KG1 (cell line): Measurements from ENCODE around the gene CCSER2.
"Not testable (repeated sequence)": the region's sequence is repeated elsewhere in the genome, so short reads cannot be mapped to it uniquely, and the experiment has no call there.

Experiments
- DNase-seq: peaks from one replicate; lab custom pipeline; 2025; lab: John Stamatoyannopoulos, UW

The CCSER2 gene

GRCh38 chr10:84521468-84521867, 193.1 kb downstream of the CCSER2 start:
- no peak for DNase-seq

GRCh38 chr10:84522612-84523462, 194.4 kb downstream of the CCSER2 start:
- no peak for DNase-seq

- no peak for DNase-seq
Measured at GRCh38 chr10:84523526-84523925, 195.1 kb downstream of the CCSER2 start.

GRCh38 chr10:84524435-84524834, 196.0 kb downstream of the CCSER2 start:
- DNase-seq: no peak

- DNase-seq: no peak
Measured at GRCh38 chr10:84525120-84525806, 196.9 kb downstream of the CCSER2 start.

- DNase-seq: not testable (repeated sequence)
Measured at GRCh38 chr10:84525807-84526182, 197.4 kb downstream of the CCSER2 start.

- not testable (repeated sequence) for DNase-seq
Measured at GRCh38 chr10:84527386-84527785, 199.0 kb downstream of the CCSER2 start.

GRCh38 chr10:84528526-84528925, 200.1 kb downstream of the CCSER2 start:
- not testable (repeated sequence) for DNase-seq

- DNase-seq: no peak
Measured at GRCh38 chr10:84530724-84531325, 202.4 kb downstream of the CCSER2 start.

GRCh38 chr10:84531396-84531795, 203.0 kb downstream of the CCSER2 start:
- no peak for DNase-seq

- no peak for DNase-seq
Measured at GRCh38 chr10:84534168-84534567, 205.8 kb downstream of the CCSER2 start.

GRCh38 chr10:84537447-84537931, 209.1 kb downstream of the CCSER2 start:
- peak; percentile 16 for DNase-seq

GRCh38 chr10:84538036-84538435, 209.6 kb downstream of the CCSER2 start:
- no peak for DNase-seq

GRCh38 chr10:84539216-84539615, 210.8 kb downstream of the CCSER2 start:
- no peak for DNase-seq

GRCh38 chr10:84540022-84540616, 211.7 kb downstream of the CCSER2 start:
- DNase-seq: no peak

- no peak for DNase-seq
Measured at GRCh38 chr10:84540617-84541288, 212.4 kb downstream of the CCSER2 start.

GRCh38 chr10:84541289-84541637, 212.9 kb downstream of the CCSER2 start:
- DNase-seq: no peak

GRCh38 chr10:84542522-84543490, 214.4 kb downstream of the CCSER2 start:
- DNase-seq: no peak

- DNase-seq: no peak
Measured at GRCh38 chr10:84543948-84544347, 215.6 kb downstream of the CCSER2 start.

- no peak for DNase-seq
Measured at GRCh38 chr10:84545651-84546050, 217.3 kb downstream of the CCSER2 start.

- DNase-seq: no peak
Measured at GRCh38 chr10:84546609-84547008, 218.2 kb downstream of the CCSER2 start.
